Right lobe of liver (tissue), 6 donors: Measurements from ENCODE around the gene SVEP1. TPM values are rescaled to one million over a fixed set of nuclear protein-coding genes. Genes with fewer than 3 reads are reported as not detected.

ENCODE experiments used
- ATAC-seq, 4 donors: fragments of 200-7000 bp; cut with Tn5 transposase; one replicate each; pipeline ENCODE4 v1.9.1; 2020; ENCODE audit warnings: mild to moderate bottlenecking in 4 of 4, moderate library complexity in 4 of 4
- DNase-seq, 3 donors: peaks; one replicate each; pipeline ENCODE4 v3.0.0-alpha.2; 2020
- H3K27ac ChIP-seq, 3 donors: fragments of 200-600 bp; one replicate each; pipeline ENCODE4 v1.8.0; 2022
- H3K27me3 ChIP-seq, 2 donors: fragments of 200-600 bp; one replicate each; pipeline ENCODE4 v1.8.0; 2022
- H3K36me3 ChIP-seq, 4 donors: fragments of 200-600 bp; sonication (generic) in 1 of 4; one replicate each; pipeline versions ENCODE4 v1.5.1 to v1.8.0; 2017 to 2022; ENCODE audit warnings: control low read depth in 1 of 4
- H3K4me1 ChIP-seq, 4 donors: fragments of 200-600 bp; sonication (generic) in 1 of 4; one replicate each; pipeline versions ENCODE4 v1.5.1 to v1.8.0; 2017 to 2022; ENCODE audit warnings: control low read depth in 1 of 4
- H3K4me3 ChIP-seq, 3 donors: fragments of 200-600 bp; one replicate each; pipeline ENCODE4 v1.8.0; 2022
- H3K9me3 ChIP-seq, 4 donors: fragments of 200-600 bp; sonication (generic) in 1 of 4; one replicate each; pipeline versions ENCODE4 v1.5.1 to v1.8.0; 2017 to 2022; ENCODE audit warnings: control low read depth in 1 of 4
- POLR2A ChIP-seq: fragments of 450-650 bp; IDR thresholded peaks from one replicate; pipeline ENCODE4 v1.6.1; 2017; ENCODE audit warnings: antibody characterized with exemption, mild to moderate bottlenecking
- WGBS: methylation state at CpG from one replicate; pipeline ENCODE4 v1.1.6; 2018; ENCODE audit warnings: low coverage, low lambda C conversion rate; ENCODE audit not compliant: insufficient coverage; ENCODE audit errors: missing lambda C conversion rate; 5-methylcytosine and 5-hydroxymethylcytosine counted together
- intact Hi-C, 2 donors: fragments of 100-400 bp; cut with DNase I; formaldehyde crosslinking; loops; one replicate each; pipeline versions ENCODE4 v1.11.2 to v1.14.1; 2022
- small RNA-seq, 2 experiments: library from RNA; depleted of rRNA; stranded (forward); fragments of <200 nt; gene quantifications; one replicate each; pipeline ENCODE3, GENCODE V24; 2016
- total RNA-seq, 6 experiments: library from RNA; depleted of rRNA in 2 of 6; stranded (reverse); fragments of >200 nt in 2 of 6; fragmentation: NEBNext Ultra II Directional in 3 of 6; extraction: Animal tissue kit (Norgen Biotek cat#: 25700) in 3 of 6; gene quantifications; one replicate each; pipeline versions ENCODE4 v1.1.0 to v1.2.4, GENCODE V29; 2016 to 2023
- TF ChIP-seq, protein P1 (sequence below), 4 donors: fragments of 200-600 bp in 3 of 4; fragments of 450-650 bp in 1 of 4; IDR thresholded peaks; one replicate each; pipeline versions ENCODE4 v1.5.1 to v1.8.0; 2016 to 2022; ENCODE audit warnings: antibody characterized with exemption in 4 of 4, mild to moderate bottlenecking in 2 of 4
- donor health status: DM: no; HTN: yes; CAD: no.
- donor health status: DM: no; HTN: no; CAD: no.
- donor health status: DM: no; HTN: no; CAD: no.
- donor health status: DM: no; HTN: yes; CAD: no.
- donor health status: DM: no; HTN: yes; CAD: no.

SVEP1 gene
- total RNA-seq, 6 experiments from 2014 or later, result 1.6 to 7.8 (median 4.6) TPM

DNA sequence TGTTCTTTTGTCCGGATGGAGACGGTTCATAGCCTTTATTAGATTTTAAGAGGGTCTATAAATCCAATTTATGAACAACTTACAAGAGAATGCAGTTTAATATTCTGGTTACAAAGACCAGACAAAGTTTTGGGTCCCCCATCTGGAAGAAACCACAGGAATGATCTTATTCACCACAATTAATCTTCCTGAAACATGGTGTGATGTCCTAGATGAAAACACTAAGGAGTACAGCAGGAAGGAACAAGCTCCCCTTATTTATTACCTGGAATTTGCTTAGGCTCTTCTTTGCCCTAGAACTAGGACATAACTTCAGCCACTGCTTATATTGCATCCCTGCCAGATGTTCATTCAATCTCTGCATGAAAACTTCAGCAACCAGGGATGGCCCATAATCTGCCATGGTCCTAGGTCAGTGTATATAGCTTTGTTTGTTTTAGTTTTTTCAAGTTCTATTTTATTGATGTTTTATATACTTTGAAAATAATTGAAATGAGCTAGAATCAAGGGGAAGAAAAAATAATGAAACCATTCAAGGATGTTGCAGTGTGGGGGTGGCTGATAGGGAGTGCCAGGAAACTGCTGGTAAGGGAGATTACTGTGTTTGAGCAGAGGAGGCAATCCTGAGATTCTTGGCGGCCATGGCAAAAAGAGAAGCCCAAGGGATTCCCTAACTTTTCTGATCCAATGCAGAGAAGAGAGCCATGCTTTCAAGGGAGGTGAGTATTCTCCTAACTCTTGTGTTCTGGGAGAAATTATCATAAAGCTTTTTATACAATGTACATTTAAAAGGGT lies 258.7 kb downstream of the SVEP1 start:
- ATAC-seq, result no peak

DNA sequence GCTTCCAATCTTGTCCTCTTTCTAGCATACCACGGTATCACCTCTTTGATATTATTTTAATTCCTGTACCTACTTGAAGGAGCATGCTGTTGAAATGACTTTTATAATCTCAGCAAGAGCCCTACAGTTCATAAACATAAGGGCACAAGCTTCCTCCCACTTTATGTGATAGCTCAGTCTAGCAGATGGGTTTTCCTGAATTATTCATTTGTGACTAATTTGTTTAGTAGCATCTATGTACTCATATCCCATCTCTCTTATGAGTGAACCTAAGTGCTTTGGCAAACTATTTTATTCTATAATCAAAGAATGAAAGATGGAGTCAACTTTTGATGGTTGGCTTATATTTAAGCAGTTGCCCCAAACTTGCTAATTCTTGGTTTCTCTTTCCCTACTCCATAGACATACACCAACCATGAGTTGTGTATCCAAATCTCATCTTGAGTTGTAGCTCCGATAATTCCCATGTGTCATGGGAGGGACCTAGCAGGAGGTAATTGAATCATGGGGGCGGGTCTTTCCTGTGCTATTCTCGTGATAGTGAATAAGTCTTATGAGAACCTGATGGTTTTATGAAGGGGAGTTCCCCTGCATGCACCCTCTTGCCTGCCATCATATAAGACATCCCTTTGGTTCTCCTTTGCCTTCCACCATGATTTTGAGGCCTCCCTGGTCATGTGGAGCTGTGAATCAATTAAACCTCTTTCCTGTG lies 259.6 kb downstream of the SVEP1 start:
- WGBS, result 87% methylated on average over 3 of the region's 4 CpGs
- no peaks in the 10 kb centered on the region for H3K9me3 ChIP-seq
- no peaks in the 10 kb centered on the region for H3K4me1 ChIP-seq
- no peak overlapping the region for H3K4me3 ChIP-seq
- no peaks in the 10 kb centered on the region for H3K27me3 ChIP-seq
- no peak for TF ChIP-seq POLR2A
- TF ChIP-seq, protein P1, sequence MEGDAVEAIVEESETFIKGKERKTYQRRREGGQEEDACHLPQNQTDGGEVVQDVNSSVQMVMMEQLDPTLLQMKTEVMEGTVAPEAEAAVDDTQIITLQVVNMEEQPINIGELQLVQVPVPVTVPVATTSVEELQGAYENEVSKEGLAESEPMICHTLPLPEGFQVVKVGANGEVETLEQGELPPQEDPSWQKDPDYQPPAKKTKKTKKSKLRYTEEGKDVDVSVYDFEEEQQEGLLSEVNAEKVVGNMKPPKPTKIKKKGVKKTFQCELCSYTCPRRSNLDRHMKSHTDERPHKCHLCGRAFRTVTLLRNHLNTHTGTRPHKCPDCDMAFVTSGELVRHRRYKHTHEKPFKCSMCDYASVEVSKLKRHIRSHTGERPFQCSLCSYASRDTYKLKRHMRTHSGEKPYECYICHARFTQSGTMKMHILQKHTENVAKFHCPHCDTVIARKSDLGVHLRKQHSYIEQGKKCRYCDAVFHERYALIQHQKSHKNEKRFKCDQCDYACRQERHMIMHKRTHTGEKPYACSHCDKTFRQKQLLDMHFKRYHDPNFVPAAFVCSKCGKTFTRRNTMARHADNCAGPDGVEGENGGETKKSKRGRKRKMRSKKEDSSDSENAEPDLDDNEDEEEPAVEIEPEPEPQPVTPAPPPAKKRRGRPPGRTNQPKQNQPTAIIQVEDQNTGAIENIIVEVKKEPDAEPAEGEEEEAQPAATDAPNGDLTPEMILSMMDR (IDR thresholded peaks at IDR 0.05), result no peak
- ATAC-seq, result no peak
- intact Hi-C loops, result no loop called here
- no peak for DNase-seq
- H3K36me3 ChIP-seq, result no peaks in the 10 kb centered on the region
- no peak overlapping the region for H3K27ac ChIP-seq

More for the DNA sequence above, 258.7 kb downstream of the SVEP1 start:
- 74% methylated on average over 3 of the region's 3 CpGs for WGBS
- H3K27me3 ChIP-seq, result no peaks in the 10 kb centered on the region
- no peaks in the 10 kb centered on the region for H3K36me3 ChIP-seq
- H3K9me3 ChIP-seq, result no peaks in the 10 kb centered on the region
- no peak overlapping the region for H3K4me3 ChIP-seq
- intact Hi-C loops, result no loop called here
- no peaks in the 10 kb centered on the region for H3K4me1 ChIP-seq
- no peak overlapping the region for H3K27ac ChIP-seq
- DNase-seq, result no peak
- TF ChIP-seq, protein P1 (IDR thresholded peaks at IDR 0.05), result no peak
- no peak for TF ChIP-seq POLR2A

DNA sequence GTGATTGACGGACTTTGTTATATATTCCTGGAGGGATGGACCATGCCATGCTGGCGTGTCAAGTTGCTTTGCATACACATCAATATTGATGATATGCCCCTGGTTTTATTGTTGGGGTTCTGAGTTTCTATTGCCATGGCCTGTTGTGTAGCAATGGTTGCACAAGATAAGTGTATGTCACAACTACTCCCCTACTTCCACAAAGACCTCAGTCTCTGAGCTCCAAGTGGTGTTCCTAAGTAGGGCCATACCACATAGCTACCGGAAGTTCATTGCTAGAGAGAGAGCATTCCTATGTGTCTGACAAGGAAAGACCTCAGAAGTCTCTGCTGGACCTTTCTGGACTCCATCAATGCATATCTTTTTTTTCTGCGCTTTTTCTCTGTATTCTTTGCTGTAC lies 261.6 kb downstream of the SVEP1 start:
- no peak for DNase-seq
- no peak overlapping the region for H3K27ac ChIP-seq
- H3K36me3 ChIP-seq, result no peaks in the 10 kb centered on the region
- H3K4me1 ChIP-seq, result no peaks in the 10 kb centered on the region
- no peaks in the 10 kb centered on the region for H3K27me3 ChIP-seq
- no peak for TF ChIP-seq POLR2A
- TF ChIP-seq, protein P1 (IDR thresholded peaks at IDR 0.05), result no peak
- no peak for ATAC-seq
- WGBS, result 93% methylated on average over 3 of the region's 4 CpGs
- no peaks in the 10 kb centered on the region for H3K9me3 ChIP-seq
- intact Hi-C loops, result no loop called here
- no peak overlapping the region for H3K4me3 ChIP-seq

DNA sequence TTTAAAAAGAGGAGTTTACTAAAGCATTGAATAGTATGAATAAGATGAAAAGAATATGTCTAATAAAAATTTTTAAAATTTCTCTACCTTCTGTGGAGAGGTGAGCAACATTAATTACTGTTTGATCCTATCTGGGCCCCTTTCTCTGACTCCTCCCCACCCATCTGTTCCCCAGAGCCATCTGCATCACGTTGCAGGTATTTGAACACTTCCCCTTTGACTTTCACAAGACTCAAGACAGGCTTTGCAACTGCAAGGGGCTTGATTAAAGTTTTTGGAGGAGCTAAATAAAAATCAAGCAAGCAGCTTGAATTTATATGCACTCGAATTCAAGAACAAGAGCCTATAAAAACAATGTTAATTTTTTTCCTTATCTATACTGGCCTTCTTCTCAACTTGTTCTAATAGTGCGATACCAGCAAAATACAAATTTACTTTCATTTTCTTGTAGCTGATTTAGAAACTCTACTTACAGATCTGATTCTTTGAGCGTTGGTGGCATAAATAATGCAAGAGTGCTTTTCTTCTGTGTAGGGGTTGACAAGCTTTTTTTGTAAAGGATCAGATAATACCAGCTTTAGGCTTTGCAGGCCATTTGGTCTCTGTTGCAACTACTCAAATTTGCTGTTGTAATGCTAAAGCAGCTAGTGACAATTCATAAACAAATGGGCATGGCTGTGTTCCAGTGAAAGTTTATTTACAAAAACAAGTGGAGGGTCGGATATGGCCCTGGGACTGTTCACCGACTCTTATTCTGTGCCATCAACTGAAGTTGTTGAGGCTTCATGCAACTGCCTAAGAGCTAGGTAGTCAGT lies 263.1 kb downstream of the SVEP1 start:
- TF ChIP-seq, protein P1 (IDR thresholded peaks at IDR 0.05), result no peak
- TF ChIP-seq POLR2A, result no peak
- DNase-seq (no peak), ATAC-seq (no peak)
- Histone ChIP-seq H3K4me3 (peak overlapping the region in 2 of 3 donors; percentile 5 to 6), H3K4me1 (no peaks in the 10 kb centered on the region), H3K27ac (no peak overlapping the region), H3K9me3 (no peaks in the 10 kb centered on the region), H3K36me3 (no peaks in the 10 kb centered on the region), H3K27me3 (no peaks in the 10 kb centered on the region)
- WGBS, result 31% methylated on average over 6 of the region's 6 CpGs
- intact Hi-C loops, result no loop called here

Small RNA genes lying within 50 kb of the gene (small RNA-seq; reads per million reads assigned to genes)
- 0 reads per million in 2 experiments for gene RNU6-1039P

Other genes with a start within 250 kb of the SVEP1 start
- gene TXNDC8, start 241.9 kb downstream of the SVEP1 start, total RNA-seq, result not detected
- under 1 TPM in 4 of 6 experiments, not detected in 2; 0.06 to 0.12 (median 0.12) TPM for gene MUSK, start 89.0 kb upstream of the SVEP1 start, total RNA-seq